ENCODE results near the gene CAPN1. TPM values are rescaled to one million over a fixed set of nuclear protein-coding genes. Genes with fewer than 3 reads are reported as not detected.
A peak's percentile ranks its signal among the peaks of the same experiment; 100 is the strongest.

The CAPN1 gene
- total RNA-seq: 100 to 1,000 TPM; 325 to 416 TPM

GRCh38 chr11:65181569-65182257 is at the start of gene CAPN1:
TSS of gene CAPN1 (plus strand) at chr11:65181928. CDS start at chr11:65182702, 774 bp downstream.
- intact Hi-C loops (cut with DNase I): loop anchor here (5.0 kb wide), 2 partner anchors 44 to 59 kb away; partner anchors contain the start of genes FAU and MRPL49
- Histone ChIP-seq H3K9ac (ENCODE audit: low read depth in 2 of 2, low read length in 2 of 2) (peak within 1 kb of the TSS; percentile 87 to 99), H3K4me3 (peak within 1 kb of the TSS; percentile 94), H3K36me3 (peaks cover 9% of the 10 kb centered on the region), H3K27me3 (no peaks in the 10 kb centered on the region), H3K4me1 (peaks cover 12% of the 10 kb centered on the region), H3K9me3 (no peaks in the 10 kb centered on the region), H3K27ac (peak within 1 kb of the TSS; percentile 97)
- no peak for TF ChIP-seq CTCF (IDR thresholded peaks at IDR 0.05)
- DNase-seq: peak; percentile 96

GRCh38 chr11:65132238-65132987 is 49.3 kb upstream of the CAPN1 start:
- H3K27me3 ChIP-seq: no peaks in the 10 kb centered on the region
- peak; percentile 22 for DNase-seq
- peaks cover 40% of the 10 kb centered on the region for H3K36me3 ChIP-seq
- intact Hi-C loops (cut with DNase I): no loop called here
- peaks cover 15% of the 10 kb centered on the region for H3K4me1 ChIP-seq
- H3K4me3 ChIP-seq: peak overlapping the region; percentile 86
- peak overlapping the region in 1 of 2 donors; percentile 98 for H3K9ac ChIP-seq (ENCODE audit: low read depth in 2 of 2, low read length in 2 of 2)
- TF ChIP-seq CTCF (IDR thresholded peaks at IDR 0.05): no peak
- no peaks in the 10 kb centered on the region for H3K9me3 ChIP-seq
- peak overlapping the region; percentile 94 for H3K27ac ChIP-seq

- DNase-seq: peak; percentile 94
- peak overlapping the region; percentile 94 for H3K27ac ChIP-seq
- peaks cover 15% of the 10 kb centered on the region for H3K4me1 ChIP-seq
- no peaks in the 10 kb centered on the region for H3K9me3 ChIP-seq
- intact Hi-C loops (cut with DNase I): no loop called here
- TF ChIP-seq CTCF (IDR thresholded peaks at IDR 0.05): no peak
- H3K27me3 ChIP-seq: no peaks in the 10 kb centered on the region
- peak overlapping the region; percentile 96 to 98 for H3K9ac ChIP-seq (ENCODE audit: low read depth in 2 of 2, low read length in 2 of 2)
- peaks cover 33% of the 10 kb centered on the region for H3K36me3 ChIP-seq
- peak overlapping the region; percentile 86 for H3K4me3 ChIP-seq
Measured at GRCh38 chr11:65132988-65133700, 48.6 kb upstream of the CAPN1 start.

GRCh38 chr11:65133724-65134123 is 48.0 kb upstream of the CAPN1 start:
- Histone ChIP-seq H3K27me3 (no peaks in the 10 kb centered on the region), H3K4me3 (peak overlapping the region; percentile 86), H3K36me3 (peaks cover 27% of the 10 kb centered on the region), H3K27ac (peak overlapping the region; percentile 94), H3K9me3 (no peaks in the 10 kb centered on the region), H3K9ac (ENCODE audit: low read depth in 2 of 2, low read length in 2 of 2) (peak overlapping the region; percentile 96 to 98), H3K4me1 (peaks cover 15% of the 10 kb centered on the region)
- DNase-seq: no peak
- TF ChIP-seq CTCF (IDR thresholded peaks at IDR 0.05): no peak
- intact Hi-C loops (cut with DNase I): no loop called here

GRCh38 chr11:65134240-65134951 is 47.3 kb upstream of the CAPN1 start, which contains the start of gene SYVN1:
TSS of gene SYVN1 (minus strand) at chr11:65134519. CDS start at chr11:65133601, 918 bp downstream.
- Histone ChIP-seq H3K9ac (ENCODE audit: low read depth in 2 of 2, low read length in 2 of 2) (peak within 1 kb of the TSS; percentile 96 to 98), H3K27ac (peak within 1 kb of the TSS; percentile 94), H3K9me3 (no peaks in the 10 kb centered on the region), H3K4me1 (peaks cover 15% of the 10 kb centered on the region), H3K4me3 (peak within 1 kb of the TSS; percentile 86), H3K36me3 (peaks cover 20% of the 10 kb centered on the region), H3K27me3 (no peaks in the 10 kb centered on the region)
- TF ChIP-seq CTCF (IDR thresholded peaks at IDR 0.05): no peak
- intact Hi-C loops (cut with DNase I): no loop called here
- DNase-seq: peak; percentile 95

Measured in colonic mucosa (tissue), 4 donors.